Astrocyte (in vitro differentiated cells and primary cell): Measurements from ENCODE around the gene WDR89. TPM values are rescaled to one million over a fixed set of nuclear protein-coding genes. Genes with fewer than 3 reads are reported as not detected.

Source experiments
- DNase-seq: peaks from one replicate; pipeline ENCODE4 v3.0.0-alpha.2; 2010; ENCODE audit warnings: low read depth
- FAIRE-seq: peaks from 2 replicates; lab custom pipeline; 2011; peaks lifted over from hg19 to GRCh38; lab: Jason Lieb, UNC
- H2AFZ ChIP-seq: 2 replicates; pipeline ENCODE4 v1.6.0; 2012; ENCODE audit warnings: low read depth, low read length, inconsistent platforms
- H3K27ac ChIP-seq: 2 replicates; pipeline ENCODE4 v1.5.1; 2011; ENCODE audit warnings: low read depth, low read length, inconsistent platforms
- H3K27me3 ChIP-seq: 2 replicates; pipeline ENCODE4 v1.6.0; 2011; ENCODE audit warnings: low read length, inconsistent platforms; ENCODE audit not compliant: insufficient read depth
- H3K36me3 ChIP-seq: 2 replicates; pipeline ENCODE4 v1.5.1; 2011; ENCODE audit warnings: low read length, inconsistent platforms; ENCODE audit not compliant: insufficient read depth
- H3K4me1 ChIP-seq: 2 replicates; pipeline ENCODE4 v1.5.1; 2011; ENCODE audit warnings: low read length, inconsistent platforms; ENCODE audit not compliant: insufficient read depth
- H3K4me2 ChIP-seq: 2 replicates; pipeline ENCODE4 v1.6.0; 2012; ENCODE audit warnings: low read length, inconsistent platforms
- H3K4me3 ChIP-seq: 2 replicates; pipeline ENCODE4 v1.5.1; 2011; ENCODE audit warnings: low read depth, mild to moderate bottlenecking, low read length, inconsistent platforms; ENCODE audit not compliant: insufficient read depth
- H3K79me2 ChIP-seq: 2 replicates; pipeline ENCODE4 v1.6.0; 2012; ENCODE audit warnings: mild to moderate bottlenecking, low read length, inconsistent platforms; ENCODE audit not compliant: insufficient read depth
- H3K9ac ChIP-seq: 2 replicates; pipeline ENCODE4 v1.6.0; 2012; ENCODE audit warnings: mild to moderate bottlenecking, low read length, inconsistent platforms
- H3K9me3 ChIP-seq: 2 replicates; pipeline ENCODE4 v1.5.1; 2012; ENCODE audit warnings: low read depth, mild to moderate bottlenecking, low read length, inconsistent platforms; ENCODE audit not compliant: insufficient read depth
- H4K20me1 ChIP-seq: 2 replicates; pipeline ENCODE4 v1.6.0; 2012; ENCODE audit warnings: low read length, inconsistent platforms; ENCODE audit not compliant: insufficient read depth
- H3K27ac Mint-ChIP-seq: one replicate; pipeline ENCODE4 v1.8.0; 2021; ENCODE audit warnings: mild to moderate bottlenecking, mixed read lengths; ENCODE audit not compliant: unreplicated experiment
- H3K27me3 Mint-ChIP-seq: one replicate; pipeline ENCODE4 v1.8.0; 2021; ENCODE audit warnings: low read depth, mixed read lengths; ENCODE audit not compliant: unreplicated experiment
- H3K36me3 Mint-ChIP-seq: one replicate; pipeline ENCODE4 v1.8.0; 2021; ENCODE audit warnings: low read depth, mixed read lengths; ENCODE audit not compliant: unreplicated experiment
- H3K4me1 Mint-ChIP-seq: one replicate; pipeline ENCODE4 v1.8.0; 2021; ENCODE audit warnings: low read depth, mixed read lengths; ENCODE audit not compliant: unreplicated experiment
- H3K4me3 Mint-ChIP-seq: one replicate; pipeline ENCODE4 v1.8.0; 2021; ENCODE audit warnings: mild to moderate bottlenecking, moderate library complexity, mixed read lengths; ENCODE audit not compliant: unreplicated experiment
- H3K9me3 Mint-ChIP-seq: one replicate; pipeline ENCODE4 v1.8.0; 2021; ENCODE audit warnings: mild to moderate bottlenecking, mixed read lengths; ENCODE audit not compliant: unreplicated experiment
- EZH2 ChIP-seq: IDR thresholded peaks from 2 replicates; pipeline ENCODE4 v1.6.1; 2012; ENCODE audit warnings: mild to moderate bottlenecking, low read length, inconsistent platforms; ENCODE audit not compliant: insufficient read depth
- total RNA-seq: library from RNA; stranded (reverse); gene quantifications from 2 replicates; pipeline ENCODE4 v1.2.1, GENCODE V29; 2021
- TF ChIP-seq, protein P1 (sequence below): IDR thresholded peaks from 2 replicates; pipeline ENCODE4 v1.5.1; 2011; ENCODE audit warnings: low read depth, mild to moderate bottlenecking, inconsistent platforms, low read length, moderate library complexity; ENCODE audit not compliant: insufficient read depth

The WDR89 gene
- total RNA-seq, 1 donor from 2014 or later = 15.0 TPM

DNA sequence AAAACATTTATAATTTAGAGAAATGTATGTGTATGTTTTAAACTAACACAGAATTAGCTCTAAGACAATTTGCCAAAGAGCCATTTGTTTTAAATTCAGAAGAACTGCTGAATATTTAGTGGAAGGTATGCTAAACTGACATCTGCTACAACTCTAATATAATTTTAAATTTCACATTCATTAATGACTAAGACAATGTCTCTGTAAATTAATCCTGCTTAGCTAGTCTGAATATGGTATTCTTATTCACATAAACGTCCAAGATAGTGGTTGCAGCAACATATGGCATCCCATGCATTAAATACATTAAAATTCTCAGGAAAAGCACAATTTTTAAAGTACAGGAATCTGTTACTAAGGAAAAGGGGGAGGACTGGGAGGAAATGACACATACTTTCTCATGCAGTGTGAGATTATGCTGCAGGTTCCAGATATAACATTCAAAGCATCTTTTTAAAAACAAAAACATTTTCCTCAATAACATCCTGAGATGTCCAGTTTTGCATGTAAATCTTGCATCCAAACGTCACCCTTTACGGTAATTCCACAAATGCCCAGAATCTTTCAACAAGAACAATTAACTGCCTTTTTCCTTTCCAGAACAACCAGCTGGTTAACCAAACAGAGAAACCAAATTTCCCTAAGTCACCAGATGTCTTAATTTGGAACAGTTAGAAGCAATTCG lies 26.9 kb downstream of the WDR89 start:
- Histone ChIP-seq H3K4me3 (no peak overlapping the region), H3K27ac (peak overlapping the region; percentile 23), H3K4me2 (peak overlapping the region; percentile 74), H3K27me3 (no peaks in the 10 kb centered on the region), H4K20me1 (peaks cover 13% of the 10 kb centered on the region), H3K4me1 (peaks cover 8% of the 10 kb centered on the region), H3K36me3 (no peaks in the 10 kb centered on the region), H2AFZ (no peak overlapping the region), H3K9ac (peak overlapping the region; percentile 19), H3K9me3 (no peaks in the 10 kb centered on the region), H3K79me2 (peaks cover 46% of the 10 kb centered on the region)
- Mint-ChIP-seq H3K9me3 (no peaks in the 10 kb centered on the region), H3K27me3 (no peaks in the 10 kb centered on the region), H3K27ac (no peak overlapping the region), H3K4me3 (no peak overlapping the region), H3K36me3 (no peaks in the 10 kb centered on the region), H3K4me1 (peaks cover 13% of the 10 kb centered on the region)
- peak; percentile 41 for DNase-seq
- TF ChIP-seq, protein P1, sequence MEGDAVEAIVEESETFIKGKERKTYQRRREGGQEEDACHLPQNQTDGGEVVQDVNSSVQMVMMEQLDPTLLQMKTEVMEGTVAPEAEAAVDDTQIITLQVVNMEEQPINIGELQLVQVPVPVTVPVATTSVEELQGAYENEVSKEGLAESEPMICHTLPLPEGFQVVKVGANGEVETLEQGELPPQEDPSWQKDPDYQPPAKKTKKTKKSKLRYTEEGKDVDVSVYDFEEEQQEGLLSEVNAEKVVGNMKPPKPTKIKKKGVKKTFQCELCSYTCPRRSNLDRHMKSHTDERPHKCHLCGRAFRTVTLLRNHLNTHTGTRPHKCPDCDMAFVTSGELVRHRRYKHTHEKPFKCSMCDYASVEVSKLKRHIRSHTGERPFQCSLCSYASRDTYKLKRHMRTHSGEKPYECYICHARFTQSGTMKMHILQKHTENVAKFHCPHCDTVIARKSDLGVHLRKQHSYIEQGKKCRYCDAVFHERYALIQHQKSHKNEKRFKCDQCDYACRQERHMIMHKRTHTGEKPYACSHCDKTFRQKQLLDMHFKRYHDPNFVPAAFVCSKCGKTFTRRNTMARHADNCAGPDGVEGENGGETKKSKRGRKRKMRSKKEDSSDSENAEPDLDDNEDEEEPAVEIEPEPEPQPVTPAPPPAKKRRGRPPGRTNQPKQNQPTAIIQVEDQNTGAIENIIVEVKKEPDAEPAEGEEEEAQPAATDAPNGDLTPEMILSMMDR = no peak
- no peak for TF ChIP-seq EZH2
- FAIRE-seq = no peak

DNA sequence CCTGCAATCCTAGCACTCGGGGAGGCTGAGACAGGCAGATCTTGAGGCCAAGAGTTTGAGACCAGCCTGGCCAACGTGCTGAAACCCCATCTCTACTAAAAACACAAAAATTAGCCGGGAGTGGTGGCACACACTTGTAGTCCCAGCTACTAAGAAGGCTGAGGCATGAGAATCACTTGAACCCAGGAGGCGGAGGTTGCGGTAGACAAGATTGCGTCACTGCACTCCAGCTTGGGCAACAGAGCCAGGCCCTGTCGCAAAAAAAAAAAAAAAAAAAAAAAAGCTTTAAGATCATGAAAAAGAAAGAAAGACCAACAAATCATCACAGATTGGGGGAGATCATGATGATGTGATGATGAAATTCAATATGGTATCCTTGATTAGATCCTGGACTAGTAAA lies 30.6 kb downstream of the WDR89 start:
- H3K9me3 ChIP-seq = no peaks in the 10 kb centered on the region
- H3K9ac ChIP-seq = no peak overlapping the region
- no peak for TF ChIP-seq EZH2
- TF ChIP-seq, protein P1 = no peak
- no peaks in the 10 kb centered on the region for H4K20me1 ChIP-seq
- H3K9me3 Mint-ChIP-seq = no peaks in the 10 kb centered on the region
- H3K27me3 Mint-ChIP-seq = no peaks in the 10 kb centered on the region
- no peaks in the 10 kb centered on the region for H3K36me3 ChIP-seq
- FAIRE-seq = no peak
- H3K4me3 Mint-ChIP-seq = no peak overlapping the region
- no peak overlapping the region for H3K27ac ChIP-seq
- H2AFZ ChIP-seq = no peak overlapping the region
- peaks cover 19% of the 10 kb centered on the region for H3K79me2 ChIP-seq
- H3K4me3 ChIP-seq = no peak overlapping the region
- peaks cover 8% of the 10 kb centered on the region for H3K4me1 ChIP-seq
- peaks cover 13% of the 10 kb centered on the region for H3K4me1 Mint-ChIP-seq
- H3K36me3 Mint-ChIP-seq = no peaks in the 10 kb centered on the region
- DNase-seq = no peak
- H3K27me3 ChIP-seq = no peaks in the 10 kb centered on the region
- H3K4me2 ChIP-seq = no peak overlapping the region
- no peak overlapping the region for H3K27ac Mint-ChIP-seq

DNA sequence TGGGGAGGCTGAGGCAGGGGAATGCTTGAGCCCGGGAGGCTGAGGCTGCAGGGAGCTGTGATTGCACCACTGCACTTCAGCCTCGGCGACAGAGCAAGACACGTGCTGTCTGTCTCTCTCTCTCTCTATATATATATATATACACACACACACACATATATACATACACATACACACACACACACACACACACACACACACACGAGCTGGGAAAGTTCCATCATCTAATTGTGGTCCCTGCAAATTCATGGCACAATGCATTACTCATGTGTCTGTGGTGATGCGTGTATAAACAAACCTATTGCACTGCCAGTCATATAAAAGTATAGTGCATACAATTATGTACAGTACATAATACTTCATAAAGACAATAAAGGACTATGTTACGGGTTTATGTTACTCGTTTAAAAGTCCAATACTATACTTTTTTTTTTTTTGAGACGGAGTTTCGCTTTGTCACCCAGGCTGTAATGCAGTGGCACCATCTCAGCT lies 36.6 kb downstream of the WDR89 start:
- no peak for FAIRE-seq

More for the DNA sequence above, 36.6 kb downstream of the WDR89 start:
- Mint-ChIP-seq H3K36me3 (peaks cover 4% of the 10 kb centered on the region), H3K9me3 (no peaks in the 10 kb centered on the region), H3K27ac (no peak overlapping the region), H3K27me3 (no peaks in the 10 kb centered on the region), H3K4me1 (no peaks in the 10 kb centered on the region), H3K4me3 (no peak overlapping the region)
- H3K79me2 ChIP-seq = no peaks in the 10 kb centered on the region
- no peak for DNase-seq
- H3K4me2 ChIP-seq = no peak overlapping the region
- no peak for TF ChIP-seq EZH2
- TF ChIP-seq, protein P1 = no peak
- H4K20me1 ChIP-seq = peaks cover 8% of the 10 kb centered on the region
- H3K27ac ChIP-seq = no peak overlapping the region
- no peaks in the 10 kb centered on the region for H3K27me3 ChIP-seq
- no peaks in the 10 kb centered on the region for H3K9me3 ChIP-seq
- H2AFZ ChIP-seq = no peak overlapping the region
- no peaks in the 10 kb centered on the region for H3K4me1 ChIP-seq
- no peak overlapping the region for H3K9ac ChIP-seq
- no peak overlapping the region for H3K4me3 ChIP-seq
- peaks cover 2% of the 10 kb centered on the region for H3K36me3 ChIP-seq
